Prostate gland (tissue), 2 donors: ENCODE measurements around the gene HNRNPUL1. TPM values are rescaled to one million over a fixed set of nuclear protein-coding genes. Genes with fewer than 3 reads are reported as not detected.

ENCODE experiments used
- DNase-seq: peaks from one replicate; pipeline ENCODE4 v3.0.0-alpha.2; 2019; ENCODE audit warnings: low spot score
- H3K27ac ChIP-seq, 2 donors: fragments of 200-600 bp; sonication (generic); 2 replicates each; pipeline ENCODE4 v1.5.1; 2017 to 2019
- H3K27me3 ChIP-seq: fragments of 200-600 bp; sonication (generic); replicated peaks from 2 replicates; pipeline ENCODE4 v1.5.1; 2019; ENCODE audit not compliant: insufficient read depth
- H3K36me3 ChIP-seq, 2 donors: fragments of 200-600 bp; sonication (generic); 1 replicate in 1 of 2; 2 replicates in 1 of 2; pipeline versions ENCODE4 v1.5.1 to v1.8.1; 2017 to 2019
- H3K4me1 ChIP-seq: fragments of 200-600 bp; sonication (generic); replicated peaks from 2 replicates; pipeline ENCODE4 v1.5.1; 2019
- H3K4me3 ChIP-seq, 2 donors: fragments of 200-600 bp; sonication (generic); 2 replicates each; pipeline ENCODE4 v1.5.1; 2017 to 2019
- H3K9me3 ChIP-seq: fragments of 200-600 bp; sonication (generic); 2 replicates; pipeline ENCODE4 v1.5.1; 2017
- POLR2A ChIP-seq: fragments of 450-650 bp; IDR thresholded peaks from one replicate; pipeline ENCODE4 v1.6.1; 2016; ENCODE audit warnings: antibody characterized with exemption, mild to moderate bottlenecking
- POLR2AphosphoS5 ChIP-seq: sonication (generic); formaldehyde crosslinking; IDR thresholded peaks from one replicate; pipeline ENCODE4 v1.6.1; 2017; ENCODE audit warnings: antibody characterized with exemption
- WGBS: methylation state at CpG from one replicate; pipeline ENCODE4 v1.1.5; 2018; 5-methylcytosine and 5-hydroxymethylcytosine counted together
- intact Hi-C: fragments of 100-400 bp; cut with DNase I; formaldehyde crosslinking; loops from one replicate; pipeline ENCODE4 v1.14.2; 2022
- total RNA-seq, 2 donors: library from RNA; depleted of rRNA; stranded (reverse); fragments of >200 nt; gene quantifications; one replicate each; pipeline ENCODE4 v1.1.0, GENCODE V29; 2016
- TF ChIP-seq, protein P1 (sequence below), 4 experiments: fragments of 200-600 bp in 2 of 4; fragments of 450-650 bp in 2 of 4; sonication (generic) in 2 of 4; IDR thresholded peaks; 1 replicate in 3 of 4; 2 replicates in 1 of 4; pipeline ENCODE4 v1.5.1; 2016 to 2019; ENCODE audit warnings: antibody characterized with exemption in 4 of 4, mild to moderate bottlenecking in 2 of 4, moderate library complexity in 2 of 4

The HNRNPUL1 gene
- total RNA-seq, 2 donors from 2014 or later, result 133 to 183 TPM

DNA sequence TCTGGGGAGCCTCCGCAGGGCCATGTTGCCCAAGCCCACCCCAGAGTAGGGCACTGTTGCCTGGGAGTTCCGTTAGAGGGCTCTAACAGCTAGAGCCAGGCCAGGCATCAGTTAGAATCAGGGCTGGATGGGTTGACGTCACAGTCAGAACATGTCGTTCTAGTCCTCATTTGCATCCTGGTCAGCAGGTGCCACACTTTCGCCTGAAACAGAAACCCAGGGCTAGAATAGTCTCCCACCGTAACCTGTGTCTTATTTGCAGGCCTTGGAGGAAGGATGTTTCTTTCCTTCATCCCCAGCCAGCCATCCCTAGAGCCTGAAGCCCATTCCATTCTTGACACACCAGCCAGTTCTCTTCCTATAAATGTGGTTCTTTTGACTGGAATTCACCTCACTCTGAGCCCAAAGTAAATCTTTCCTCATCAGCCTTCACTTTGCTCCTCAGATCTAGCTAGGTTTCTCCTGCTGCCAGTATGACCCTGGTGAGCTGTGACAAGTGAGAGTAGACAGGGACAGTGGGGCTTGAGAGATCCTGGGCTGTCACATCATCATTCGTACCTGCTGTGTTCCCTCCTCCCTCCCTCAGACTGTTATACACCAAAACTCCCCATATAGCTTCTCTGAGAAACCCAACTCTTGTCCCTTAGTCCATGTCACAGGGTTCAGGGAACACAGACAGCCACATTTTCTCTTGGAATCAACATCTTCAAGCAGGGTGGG is 33.6 kb downstream of the HNRNPUL1 start:
- WGBS, result 60% methylated on average over 7 of the region's 7 CpGs
- H3K27ac ChIP-seq, result peak overlapping the region; percentile 29 to 49
- intact Hi-C loops, result no loop called here
- H3K4me1 ChIP-seq, result peaks cover 6% of the 10 kb centered on the region
- no peak for DNase-seq
- TF ChIP-seq POLR2A (no peak), POLR2AphosphoS5 (no peak)
- TF ChIP-seq, protein P1, sequence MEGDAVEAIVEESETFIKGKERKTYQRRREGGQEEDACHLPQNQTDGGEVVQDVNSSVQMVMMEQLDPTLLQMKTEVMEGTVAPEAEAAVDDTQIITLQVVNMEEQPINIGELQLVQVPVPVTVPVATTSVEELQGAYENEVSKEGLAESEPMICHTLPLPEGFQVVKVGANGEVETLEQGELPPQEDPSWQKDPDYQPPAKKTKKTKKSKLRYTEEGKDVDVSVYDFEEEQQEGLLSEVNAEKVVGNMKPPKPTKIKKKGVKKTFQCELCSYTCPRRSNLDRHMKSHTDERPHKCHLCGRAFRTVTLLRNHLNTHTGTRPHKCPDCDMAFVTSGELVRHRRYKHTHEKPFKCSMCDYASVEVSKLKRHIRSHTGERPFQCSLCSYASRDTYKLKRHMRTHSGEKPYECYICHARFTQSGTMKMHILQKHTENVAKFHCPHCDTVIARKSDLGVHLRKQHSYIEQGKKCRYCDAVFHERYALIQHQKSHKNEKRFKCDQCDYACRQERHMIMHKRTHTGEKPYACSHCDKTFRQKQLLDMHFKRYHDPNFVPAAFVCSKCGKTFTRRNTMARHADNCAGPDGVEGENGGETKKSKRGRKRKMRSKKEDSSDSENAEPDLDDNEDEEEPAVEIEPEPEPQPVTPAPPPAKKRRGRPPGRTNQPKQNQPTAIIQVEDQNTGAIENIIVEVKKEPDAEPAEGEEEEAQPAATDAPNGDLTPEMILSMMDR (IDR thresholded peaks at IDR 0.05), result no peak
- H3K9me3 ChIP-seq, result no peaks in the 10 kb centered on the region
- peaks cover 18 to 24% of the 10 kb centered on the region in 2 donors for H3K36me3 ChIP-seq
- no peaks in the 10 kb centered on the region for H3K27me3 ChIP-seq
- H3K4me3 ChIP-seq, result no peak overlapping the region

DNA sequence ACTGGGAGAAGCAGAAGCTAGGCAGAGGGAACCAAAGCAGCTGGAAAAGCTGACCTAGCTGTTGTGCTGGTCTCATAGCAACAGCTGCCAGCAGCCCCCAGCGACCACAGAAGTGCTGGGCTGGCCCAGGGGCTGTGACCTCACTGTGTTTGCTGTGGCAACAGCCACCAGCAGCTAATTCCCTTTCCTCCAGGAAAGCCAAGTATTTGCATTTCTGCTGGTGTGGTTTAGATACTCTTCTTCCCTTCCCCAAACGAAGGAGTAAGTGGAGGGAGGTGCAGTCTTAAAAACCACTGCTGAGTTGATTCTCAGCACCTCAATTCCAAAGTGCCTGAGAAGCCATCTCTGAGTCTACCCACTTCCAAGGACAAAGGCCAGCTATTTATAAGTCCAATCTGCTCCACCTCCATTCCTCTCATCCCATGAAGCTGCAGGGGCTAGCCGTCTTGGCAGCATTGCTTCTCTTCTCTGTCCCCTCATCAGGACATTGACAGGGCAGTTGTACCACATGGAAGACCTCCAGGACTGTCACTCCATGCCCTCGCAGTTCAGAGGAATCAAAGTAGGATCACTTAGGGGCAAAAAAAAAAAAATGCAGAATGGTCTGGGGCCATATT is 34.3 kb downstream of the HNRNPUL1 start:
- Histone ChIP-seq H3K9me3 (no peaks in the 10 kb centered on the region), H3K4me3 (no peak overlapping the region), H3K27ac (peak overlapping the region; percentile 29 to 49), H3K27me3 (no peaks in the 10 kb centered on the region), H3K4me1 (peaks cover 6% of the 10 kb centered on the region), H3K36me3 (peaks cover 17 to 22% of the 10 kb centered on the region in 2 donors)
- TF ChIP-seq, protein P1 (IDR thresholded peaks at IDR 0.05), result no peak
- no peak for TF ChIP-seq POLR2AphosphoS5
- no peak for TF ChIP-seq POLR2A
- 27% methylated on average over 4 of the region's 4 CpGs for WGBS
- DNase-seq, result no peak
- intact Hi-C loops, result no loop called here

- intact Hi-C loops, result no loop called here
- DNase-seq, result no peak
- H3K4me1 ChIP-seq, result peaks cover 6% of the 10 kb centered on the region
These were observed 35.0 kb downstream of the HNRNPUL1 start for GRCh38 chr19:41299046-41299754.

GRCh38 chr19:41299755-41300089 is 35.5 kb downstream of the HNRNPUL1 start:
- no peak for DNase-seq
- Histone ChIP-seq H3K4me3 (no peak overlapping the region), H3K36me3 (peaks cover 15 to 18% of the 10 kb centered on the region in 2 donors), H3K4me1 (peaks cover 6% of the 10 kb centered on the region), H3K9me3 (no peaks in the 10 kb centered on the region), H3K27me3 (no peaks in the 10 kb centered on the region), H3K27ac (peak overlapping the region; percentile 29 to 49)
- no peak for TF ChIP-seq POLR2A
- no peak for TF ChIP-seq POLR2AphosphoS5
- TF ChIP-seq, protein P1 (IDR thresholded peaks at IDR 0.05), result no peak
- intact Hi-C loops, result no loop called here
- 37% methylated on average over 4 of the region's 4 CpGs for WGBS

More at GRCh38 chr19:41299046-41299754, 35.0 kb downstream of the HNRNPUL1 start:
- Histone ChIP-seq H3K4me3 (no peak overlapping the region), H3K36me3 (peaks cover 16 to 18% of the 10 kb centered on the region in 2 donors), H3K27ac (peak overlapping the region; percentile 29 to 49), H3K9me3 (no peaks in the 10 kb centered on the region), H3K27me3 (no peaks in the 10 kb centered on the region)
- TF ChIP-seq, protein P1 (IDR thresholded peaks at IDR 0.05), result no peak
- TF ChIP-seq POLR2A, result no peak
- TF ChIP-seq POLR2AphosphoS5, result no peak
- 52% methylated on average over 10 of the region's 10 CpGs for WGBS
